ENCODE results near the gene FKBP1B. TPM values are rescaled to one million over a fixed set of nuclear protein-coding genes. Genes with fewer than 3 reads are reported as not detected.

FKBP1B gene
- total and polyA plus RNA-seq, 7 donors: 0.46 to 2.7 (median 1.3) TPM

GRCh38 chr2:24046599-24046929 lies 3.0 kb upstream of the FKBP1B start:
- TF ChIP-seq, protein P1, sequence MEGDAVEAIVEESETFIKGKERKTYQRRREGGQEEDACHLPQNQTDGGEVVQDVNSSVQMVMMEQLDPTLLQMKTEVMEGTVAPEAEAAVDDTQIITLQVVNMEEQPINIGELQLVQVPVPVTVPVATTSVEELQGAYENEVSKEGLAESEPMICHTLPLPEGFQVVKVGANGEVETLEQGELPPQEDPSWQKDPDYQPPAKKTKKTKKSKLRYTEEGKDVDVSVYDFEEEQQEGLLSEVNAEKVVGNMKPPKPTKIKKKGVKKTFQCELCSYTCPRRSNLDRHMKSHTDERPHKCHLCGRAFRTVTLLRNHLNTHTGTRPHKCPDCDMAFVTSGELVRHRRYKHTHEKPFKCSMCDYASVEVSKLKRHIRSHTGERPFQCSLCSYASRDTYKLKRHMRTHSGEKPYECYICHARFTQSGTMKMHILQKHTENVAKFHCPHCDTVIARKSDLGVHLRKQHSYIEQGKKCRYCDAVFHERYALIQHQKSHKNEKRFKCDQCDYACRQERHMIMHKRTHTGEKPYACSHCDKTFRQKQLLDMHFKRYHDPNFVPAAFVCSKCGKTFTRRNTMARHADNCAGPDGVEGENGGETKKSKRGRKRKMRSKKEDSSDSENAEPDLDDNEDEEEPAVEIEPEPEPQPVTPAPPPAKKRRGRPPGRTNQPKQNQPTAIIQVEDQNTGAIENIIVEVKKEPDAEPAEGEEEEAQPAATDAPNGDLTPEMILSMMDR (IDR thresholded peaks at IDR 0.05): no peak
- H3K4me1 ChIP-seq: peaks cover 15% of the 10 kb centered on the region
- ATAC-seq: no peak
- peak overlapping the region; percentile 78 for H3K27ac ChIP-seq
- no peaks in the 10 kb centered on the region for H3K36me3 ChIP-seq (ENCODE audit: insufficient read depth in 1 of 2, low read depth in 1 of 2)
- peaks cover 0 to 17% (median 4%) of the 10 kb centered on the region in 3 donors for H3K27me3 ChIP-seq (ENCODE audit: insufficient read depth in 3 of 3, low read length in 2 of 3)
- 2% methylated on average over 2 of the region's 2 CpGs for WGBS, 3 donors
- no peak for DNase-seq
- intact Hi-C loops (cut with DNase I): loop anchor here in 1 of 2 donors (5.0 kb wide), 1 partner anchor 36 kb away; the partner anchor contains the start of gene TP53I3
- H3K4me3 ChIP-seq: peak overlapping the region; percentile 88
- H3K9me3 ChIP-seq: no peaks in the 10 kb centered on the region

DNA sequence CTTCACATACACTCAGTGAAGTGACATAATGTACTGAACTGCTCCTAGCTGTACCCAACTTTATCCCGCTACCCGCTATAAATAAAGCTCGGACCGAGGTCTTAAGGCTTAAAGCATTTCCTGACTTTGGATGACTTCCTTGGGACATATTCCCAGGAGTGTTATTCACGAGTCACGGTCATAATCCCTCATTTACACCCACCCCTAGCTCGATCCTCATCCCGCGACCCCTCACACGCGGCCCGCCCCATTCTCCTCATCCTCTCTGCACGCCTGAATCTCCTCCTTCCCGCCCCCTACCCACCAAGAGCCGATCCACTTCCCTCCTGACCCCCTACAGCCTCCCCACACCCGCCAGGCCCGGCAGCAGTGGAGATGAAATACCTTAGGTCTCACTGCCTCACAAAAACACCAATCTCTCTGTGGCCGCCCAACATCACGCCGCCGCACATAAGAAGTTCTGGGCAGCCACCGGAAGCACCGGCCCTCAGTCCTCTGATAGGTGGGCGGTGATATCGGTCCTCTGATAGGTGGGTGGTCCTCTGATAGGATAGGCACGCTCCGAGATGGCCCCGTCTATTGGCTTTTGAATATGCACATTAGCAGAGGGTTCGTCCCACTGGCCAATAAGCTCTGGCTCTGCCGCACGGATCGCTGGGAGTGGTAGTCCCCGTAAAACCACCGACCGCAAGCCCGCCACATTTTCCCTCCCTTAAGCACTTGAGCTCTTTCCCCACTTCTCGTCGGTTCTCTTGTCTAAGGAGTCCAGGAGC lies 2.4 kb upstream of the FKBP1B start, which contains the start of gene WDCP:
WDCP (minus strand) TSS at position 462 of the 773 bp plus-strand sequence. CDS start 7,897 bp downstream, outside the sequence.
- peak within 1 kb of the TSS; percentile 78 for H3K27ac ChIP-seq
- 0 to 1% (median 1%) methylated on average over 38 of the region's 38 CpGs for WGBS, 3 donors
- peak; percentile 100 for ATAC-seq
- no peaks in the 10 kb centered on the region for H3K9me3 ChIP-seq
- peak within 1 kb of the TSS; percentile 88 for H3K4me3 ChIP-seq
- H3K36me3 ChIP-seq (ENCODE audit: insufficient read depth in 1 of 2, low read depth in 1 of 2): no peaks in the 10 kb centered on the region
- peaks cover 15% of the 10 kb centered on the region for H3K4me1 ChIP-seq
- intact Hi-C loops (cut with DNase I): loop anchor here in 1 of 2 donors (5.0 kb wide), 1 partner anchor 35 kb away; the partner anchor contains the start of gene TP53I3
- DNase-seq: peak; percentile 93 to 95
- peaks cover 0 to 17% (median 4%) of the 10 kb centered on the region in 3 donors for H3K27me3 ChIP-seq (ENCODE audit: insufficient read depth in 3 of 3, low read length in 2 of 3)
- TF ChIP-seq, protein P1 (IDR thresholded peaks at IDR 0.05): no peak

- no peak for DNase-seq
- no peak overlapping the region for H3K27ac ChIP-seq
- TF ChIP-seq, protein P1 (IDR thresholded peaks at IDR 0.05): no peak
- H3K4me3 ChIP-seq: peak overlapping the region; percentile 88
- intact Hi-C loops (cut with DNase I): loop anchor here in 1 of 2 donors (5.0 kb wide), 1 partner anchor 35 kb away; the partner anchor contains the start of gene TP53I3
- peak in 1 of 4 donors; percentile 2 for ATAC-seq
- no peaks in the 10 kb centered on the region for H3K36me3 ChIP-seq (ENCODE audit: insufficient read depth in 1 of 2, low read depth in 1 of 2)
- peaks cover 0 to 17% (median 4%) of the 10 kb centered on the region in 3 donors for H3K27me3 ChIP-seq (ENCODE audit: insufficient read depth in 3 of 3, low read length in 2 of 3)
- WGBS, 3 donors: 33 to 39% (median 39%) methylated on average over 8 of the region's 8 CpGs
- H3K4me1 ChIP-seq: peaks cover 15% of the 10 kb centered on the region
- no peaks in the 10 kb centered on the region for H3K9me3 ChIP-seq
Measured at GRCh38 chr2:24047703-24048033, 1.9 kb upstream of the FKBP1B start.

GRCh38 chr2:24048769-24049484 lies 614 bp upstream of the FKBP1B start:
- no peak for ATAC-seq
- intact Hi-C loops (cut with DNase I): loop anchor here in 1 of 2 donors (5.0 kb wide), 1 partner anchor 33 kb away; the partner anchor contains the start of gene TP53I3
- H3K9me3 ChIP-seq: no peaks in the 10 kb centered on the region
- H3K27ac ChIP-seq: no peak overlapping the region
- no peaks in the 10 kb centered on the region for H3K36me3 ChIP-seq (ENCODE audit: insufficient read depth in 1 of 2, low read depth in 1 of 2)
- peaks cover 0 to 17% (median 7%) of the 10 kb centered on the region in 3 donors for H3K27me3 ChIP-seq (ENCODE audit: insufficient read depth in 3 of 3, low read length in 2 of 3)
- TF ChIP-seq, protein P1 (IDR thresholded peaks at IDR 0.05): no peak
- WGBS, 3 donors: 16 to 18% (median 16%) methylated on average over 23 of the region's 23 CpGs
- H3K4me1 ChIP-seq: peaks cover 15% of the 10 kb centered on the region
- peak overlapping the region; percentile 75 for H3K4me3 ChIP-seq
- no peak for DNase-seq
